ENCODE results near the gene CFAP52.
"Not testable (repeated sequence)": the region's sequence is repeated elsewhere in the genome, so short reads cannot be mapped to it uniquely, and the experiment has no call there.

The CFAP52 gene

DNA sequence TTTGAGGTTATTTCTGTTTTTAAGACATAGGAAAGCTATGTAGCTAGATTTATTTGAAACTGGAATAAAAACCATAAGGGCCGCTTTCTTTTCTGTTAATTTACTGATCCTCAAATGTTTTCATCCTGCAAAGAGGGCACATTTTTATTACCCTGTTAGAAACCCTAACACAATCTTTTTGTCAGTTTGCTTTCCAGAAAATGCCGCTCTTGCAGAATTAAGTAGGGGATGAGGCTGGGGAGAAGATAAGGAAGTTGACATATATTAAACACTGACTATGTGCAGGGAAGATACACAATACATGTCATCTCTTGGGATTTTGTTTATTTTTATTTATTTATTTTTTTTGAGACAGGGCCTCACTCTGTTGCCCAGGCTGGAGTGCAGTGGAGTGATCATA is 84.6 kb downstream of the CFAP52 start:
- DNase-seq (ENCODE audit: low read depth) = no peak
- TF ChIP-seq, protein P1, sequence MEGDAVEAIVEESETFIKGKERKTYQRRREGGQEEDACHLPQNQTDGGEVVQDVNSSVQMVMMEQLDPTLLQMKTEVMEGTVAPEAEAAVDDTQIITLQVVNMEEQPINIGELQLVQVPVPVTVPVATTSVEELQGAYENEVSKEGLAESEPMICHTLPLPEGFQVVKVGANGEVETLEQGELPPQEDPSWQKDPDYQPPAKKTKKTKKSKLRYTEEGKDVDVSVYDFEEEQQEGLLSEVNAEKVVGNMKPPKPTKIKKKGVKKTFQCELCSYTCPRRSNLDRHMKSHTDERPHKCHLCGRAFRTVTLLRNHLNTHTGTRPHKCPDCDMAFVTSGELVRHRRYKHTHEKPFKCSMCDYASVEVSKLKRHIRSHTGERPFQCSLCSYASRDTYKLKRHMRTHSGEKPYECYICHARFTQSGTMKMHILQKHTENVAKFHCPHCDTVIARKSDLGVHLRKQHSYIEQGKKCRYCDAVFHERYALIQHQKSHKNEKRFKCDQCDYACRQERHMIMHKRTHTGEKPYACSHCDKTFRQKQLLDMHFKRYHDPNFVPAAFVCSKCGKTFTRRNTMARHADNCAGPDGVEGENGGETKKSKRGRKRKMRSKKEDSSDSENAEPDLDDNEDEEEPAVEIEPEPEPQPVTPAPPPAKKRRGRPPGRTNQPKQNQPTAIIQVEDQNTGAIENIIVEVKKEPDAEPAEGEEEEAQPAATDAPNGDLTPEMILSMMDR (conservative IDR thresholded peaks at IDR 0.05; ENCODE audit: low read depth, low read length) = no peak
- no peak overlapping the region for H3K4me3 ChIP-seq (ENCODE audit: low read length)

DNA sequence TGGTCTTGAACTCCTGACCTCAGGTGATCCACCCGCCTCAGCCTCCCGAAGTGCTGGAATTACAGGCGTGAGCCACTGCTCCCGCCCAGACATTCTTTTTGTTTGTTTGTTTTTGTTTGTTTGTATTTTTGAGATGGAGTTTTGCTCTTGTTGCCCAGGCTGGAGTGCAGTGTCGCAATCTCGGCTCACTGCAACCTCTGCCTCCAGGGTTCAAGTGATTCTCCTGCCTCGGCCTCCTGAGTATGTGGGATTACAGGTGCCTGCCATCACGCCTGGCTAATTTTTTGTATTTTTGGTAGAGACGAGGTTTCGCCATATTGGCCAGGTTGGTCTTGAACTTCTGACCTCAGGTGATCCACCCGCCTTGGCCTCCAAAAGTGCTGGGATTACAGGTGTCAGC is 87.1 kb downstream of the CFAP52 start:
- DNase-seq (ENCODE audit: low read depth); H3K4me3 ChIP-seq (ENCODE audit: low read length): not testable (repeated sequence)

DNA sequence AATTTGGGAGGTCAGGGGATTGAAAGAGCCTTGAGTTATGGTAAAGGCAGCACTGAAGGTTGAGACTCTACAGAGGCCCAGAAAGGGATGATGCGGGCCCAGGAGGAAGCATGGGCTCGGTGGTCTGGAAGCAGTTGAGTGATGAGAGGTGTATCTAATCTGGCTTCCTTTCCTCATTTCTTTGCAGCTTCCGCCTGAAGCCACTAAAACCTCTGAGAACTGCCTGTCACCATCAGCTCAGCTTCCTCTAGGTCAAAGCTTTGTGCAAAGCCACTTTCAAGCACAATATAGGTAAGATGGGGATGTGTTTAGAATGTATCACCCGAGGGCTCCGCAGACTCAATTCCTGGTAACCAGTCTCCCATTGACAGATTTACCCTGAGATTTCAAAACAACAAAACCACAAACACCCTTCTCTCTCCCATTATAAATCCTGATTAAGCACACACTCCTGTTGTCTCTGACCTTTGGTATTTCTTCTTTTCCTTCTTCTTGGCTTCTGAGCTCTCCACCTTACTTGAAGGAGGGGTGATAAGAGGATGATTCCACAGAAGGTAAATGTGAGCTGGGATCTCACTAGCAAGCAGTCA is 90.1 kb downstream of the CFAP52 start:
- no peak for DNase-seq (ENCODE audit: low read depth)
- no peak overlapping the region for H3K4me3 ChIP-seq (ENCODE audit: low read length)
- TF ChIP-seq, protein P1 (conservative IDR thresholded peaks at IDR 0.05; ENCODE audit: low read depth, low read length) = no peak

DNA sequence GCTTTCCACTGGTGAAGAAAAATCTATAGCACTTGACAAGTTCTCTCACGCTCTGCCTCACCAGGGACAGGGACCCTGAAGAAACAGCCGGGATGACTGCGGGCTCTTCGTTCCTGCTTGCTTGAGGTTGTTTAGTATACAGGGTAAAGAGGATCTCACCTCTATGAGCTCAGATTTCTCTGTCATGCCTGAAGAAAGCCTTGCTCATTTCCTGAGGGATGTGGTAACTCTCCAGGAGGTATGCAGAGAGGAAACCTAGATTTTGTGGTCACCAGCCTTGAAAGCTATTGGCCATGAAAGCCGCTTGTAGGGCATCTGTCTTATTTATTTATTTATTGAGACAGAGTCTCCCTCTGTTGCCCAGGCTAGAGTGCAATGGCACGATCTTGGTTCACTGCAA is 92.1 kb downstream of the CFAP52 start:
- H3K4me3 ChIP-seq (ENCODE audit: low read length) = no peak overlapping the region
- TF ChIP-seq, protein P1 (conservative IDR thresholded peaks at IDR 0.05; ENCODE audit: low read depth, low read length) = no peak
- DNase-seq (ENCODE audit: low read depth) = no peak

DNA sequence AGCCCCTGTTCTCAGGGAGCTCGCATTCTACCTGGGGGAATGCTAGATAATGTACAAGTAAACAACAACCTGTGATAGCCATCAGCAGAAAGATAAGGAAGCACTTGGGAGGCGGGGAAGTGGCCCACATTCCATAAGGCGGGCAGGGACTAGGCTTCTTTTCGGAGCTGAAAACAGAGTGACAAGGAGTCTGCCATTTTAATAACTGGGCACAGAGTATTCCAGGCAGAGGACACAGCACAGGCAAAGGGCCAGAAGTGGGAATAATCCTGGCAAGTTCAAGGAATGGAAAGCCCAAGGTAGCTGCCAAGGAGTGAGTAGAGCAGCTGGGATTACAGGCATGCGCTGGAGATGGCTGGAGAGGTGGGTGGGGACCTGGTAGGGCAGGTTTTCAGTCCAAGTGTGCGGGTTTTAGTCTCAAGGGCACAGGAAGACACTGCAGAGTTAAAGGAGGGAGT is 93.1 kb downstream of the CFAP52 start:
- DNase-seq (ENCODE audit: low read depth) = no peak
- TF ChIP-seq, protein P1 (conservative IDR thresholded peaks at IDR 0.05; ENCODE audit: low read depth, low read length) = no peak
- no peak overlapping the region for H3K4me3 ChIP-seq (ENCODE audit: low read length)

DNA sequence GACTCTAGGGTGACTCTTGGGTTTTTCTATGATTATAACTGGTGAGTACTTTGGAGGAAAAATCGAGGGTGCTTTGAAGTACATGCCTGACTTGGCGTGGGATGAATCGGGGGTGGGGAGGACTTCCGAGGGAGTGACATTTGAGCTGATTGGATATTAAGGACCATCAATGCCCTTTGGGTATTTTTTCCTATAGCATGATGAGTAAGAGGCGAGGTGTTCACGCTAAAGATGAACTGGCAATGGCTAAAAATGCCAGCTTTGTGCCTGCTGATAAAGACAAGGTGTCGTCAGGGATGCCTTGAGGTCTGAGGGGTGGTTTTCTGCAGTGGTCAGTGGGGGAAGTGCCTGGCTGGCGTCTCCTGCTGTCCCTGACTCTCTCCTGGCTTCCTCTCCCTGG is 94.2 kb downstream of the CFAP52 start:
- DNase-seq (ENCODE audit: low read depth) = no peak
- TF ChIP-seq, protein P1 (conservative IDR thresholded peaks at IDR 0.05; ENCODE audit: low read depth, low read length) = no peak
- no peak overlapping the region for H3K4me3 ChIP-seq (ENCODE audit: low read length)

DNA sequence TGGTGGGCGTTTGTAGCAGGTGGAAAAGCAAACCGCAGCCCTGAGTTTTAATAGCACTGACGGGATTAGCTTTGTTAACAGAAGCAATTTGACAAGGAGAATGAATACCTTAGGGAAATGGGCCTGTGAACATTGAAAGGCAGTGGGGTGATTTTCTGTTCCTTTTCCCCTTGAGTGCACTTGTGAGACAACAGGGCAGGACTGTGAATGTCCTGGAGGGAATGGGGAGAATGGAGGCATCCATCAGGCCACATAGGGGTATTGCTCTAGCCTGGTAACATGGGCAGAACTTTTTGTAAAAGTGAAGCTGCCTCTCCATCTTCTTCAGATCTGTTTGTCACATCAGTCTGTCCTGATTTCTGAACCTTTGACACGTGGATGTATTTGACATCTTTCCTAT is 95.1 kb downstream of the CFAP52 start:
- H3K4me3 ChIP-seq (ENCODE audit: low read length) = no peak overlapping the region
- DNase-seq (ENCODE audit: low read depth) = no peak
- TF ChIP-seq, protein P1 (conservative IDR thresholded peaks at IDR 0.05; ENCODE audit: low read depth, low read length) = no peak
